Measurements from ENCODE around the gene PAPSS1. TPM values are rescaled to one million over a fixed set of nuclear protein-coding genes. Genes with fewer than 3 reads are reported as not detected.

PAPSS1 gene
- total and polyA plus RNA-seq, 2 of the 8 experiments (the other 6 are each of a cell fraction or from before 2014, with no cell fraction given) = 79.2 to 98.5 TPM

- no peaks in the 10 kb centered on the region; a peak in 1 of 4 replicates for H3K9me3 ChIP-seq (ENCODE audit: insufficient read depth in 2 of 2, low read depth in 1 of 2, low read length in 1 of 2)
- H3K27ac ChIP-seq (ENCODE audit: low read depth, low read length) = no peak overlapping the region
- no peak overlapping the region for H2BK20ac ChIP-seq (ENCODE audit: low read length)
- H3K4me2 ChIP-seq (ENCODE audit: insufficient read depth in 1 of 2, low read depth in 2 of 2, low read length in 2 of 2) = no peak overlapping the region
- H3K9ac ChIP-seq (replicated peaks in 1 of 4; ENCODE audit: extremely low read depth in 1 of 4, low read depth in 3 of 4, low read length in 3 of 4) = no peak overlapping the region
- no peak overlapping the region for H2AK5ac ChIP-seq (ENCODE audit: low read depth, low read length)
- no peaks in the 10 kb centered on the region for H3K79me1 ChIP-seq (ENCODE audit: low read depth, low read length)
- H2BK12ac ChIP-seq (ENCODE audit: low read depth, low read length) = no peak overlapping the region
- no peak overlapping the region for H3K18ac ChIP-seq (ENCODE audit: extremely low read depth, low read length)
- no peaks in the 10 kb centered on the region for H3K79me2 ChIP-seq (ENCODE audit: control insufficient read depth in 1 of 2, insufficient read depth in 2 of 2, low read length in 2 of 2)
- POLR2A ChIA-PET (ENCODE audit: partially characterized antibody) = no interaction called here
- no peak overlapping the region for H2AFZ ChIP-seq (ENCODE audit: low read length)
- no peak overlapping the region for H4K91ac ChIP-seq (replicated peaks; ENCODE audit: insufficient read length, low read length)
- H2BK120ac ChIP-seq (replicated peaks; ENCODE audit: low read depth, low read length) = no peak overlapping the region
- CTCF ChIA-PET (ENCODE audit: partially characterized antibody) = interaction anchor here (1.0 kb wide), 1 partner anchor 10 kb away, joined by 3 read pairs; no protein-coding TSS in a partner anchor
- H4K20me1 ChIP-seq (replicated peaks in 1 of 2; ENCODE audit: control insufficient read depth in 1 of 2, insufficient read depth in 2 of 2, low read length in 2 of 2) = no peaks in the 10 kb centered on the region
- no peak overlapping the region for H4K8ac ChIP-seq (ENCODE audit: extremely low read depth, insufficient read depth, low read length)
- H4K5ac ChIP-seq (ENCODE audit: insufficient read length, low read depth, low read length) = no peak overlapping the region
- DNase-seq (ENCODE audit: low read depth in 1 of 2, low spot score in 2 of 2) (no peak), FAIRE-seq (no peak)
- H3K14ac ChIP-seq (ENCODE audit: insufficient read length) = no peak overlapping the region
- H3K4me3 ChIP-seq (ENCODE audit: extremely low read depth in 1 of 4, insufficient read depth in 2 of 4, low read depth in 3 of 4, low read length in 4 of 4) = no peak overlapping the region
- no peak overlapping the region for H3K23ac ChIP-seq (ENCODE audit: insufficient read length)
- no peak overlapping the region for H2BK5ac ChIP-seq (ENCODE audit: low read depth, low read length)
- 93% methylated on average over 1 of the region's 1 CpG; no CpG with 5 or more reads in 1 of the 2 experiments for WGBS, 2 experiments (ENCODE audit: extremely low coverage in 1 of 2, insufficient coverage in 1 of 2, insufficient read length in 1 of 2, insufficient replicate concordance in 2 of 2, low coverage in 1 of 2, low lambda C conversion rate in 2 of 2, missing lambda C conversion rate in 1 of 2)
- peaks cover 0 to 2% (median 0%) of the 10 kb centered on the region in 4 experiments; a peak in 1 of 7 replicates for H3K27me3 ChIP-seq (replicated peaks in 1 of 4; ENCODE audit: control insufficient read depth in 3 of 4, extremely low read depth in 1 of 4, insufficient read depth in 3 of 4, low read length in 3 of 4)
- no peaks in the 10 kb centered on the region for H3K36me3 ChIP-seq (ENCODE audit: control insufficient read depth in 2 of 4, insufficient read depth in 4 of 4, low read length in 3 of 4)
- H3K4ac ChIP-seq (replicated peaks; ENCODE audit: insufficient read length, low read depth, low read length) = no peak overlapping the region
- no peaks in the 10 kb centered on the region for H3K23me2 ChIP-seq (ENCODE audit: low read depth, low read length)
- H2BK15ac ChIP-seq (ENCODE audit: low read length) = no peak overlapping the region
- peak; percentile 57; the same call in 1 of the 2 replicates for TF ChIP-seq MAFK (IDR thresholded peaks at IDR 0.05; ENCODE audit: low read depth, low read length)
- TF ChIP-seq JUN (IDR thresholded peaks at IDR 0.05; ENCODE audit: low read depth, low read length) = no peak
- TF ChIP-seq BACH1 (IDR thresholded peaks at IDR 0.05; ENCODE audit: low read length) = peak; percentile 45; the same call in 1 of the 2 replicates
- peaks cover 0 to 7% (median 0%) of the 10 kb centered on the region in 4 experiments; a peak in 1 of 7 replicates for H3K4me1 ChIP-seq (replicated peaks in 1 of 4; ENCODE audit: control insufficient read depth in 3 of 4, insufficient read depth in 4 of 4, low read length in 3 of 4)
- no peak overlapping the region for H3K56ac ChIP-seq (replicated peaks; ENCODE audit: insufficient read length, low read depth, low read length)
These were observed 23.5 kb upstream of the PAPSS1 start for GRCh38 chr4:107743532-107743931.

All from H1 (cell line).